SIG-M5 treated with dmso at 0.1 percent for 504 hours (cell line): ENCODE results near the gene NRXN3.

Experiments used
- DNase-seq: peaks from one replicate; lab custom pipeline; 2025; ENCODE audit not compliant: unreplicated experiment; lab: John Stamatoyannopoulos, UW

NRXN3 gene

GRCh38 chr14:79699206-79699605 is 1529.0 kb downstream of the NRXN3 start:
- no peak for DNase-seq

GRCh38 chr14:79701371-79701770 is 1531.2 kb downstream of the NRXN3 start:
- DNase-seq, result no peak

GRCh38 chr14:79702197-79702596 is 1532.0 kb downstream of the NRXN3 start:
- no peak for DNase-seq

GRCh38 chr14:79703209-79703608 is 1533.0 kb downstream of the NRXN3 start:
- DNase-seq, result no peak

GRCh38 chr14:79704041-79704807 is 1534.1 kb downstream of the NRXN3 start:
- no peak for DNase-seq

- no peak for DNase-seq
These were observed 1535.1 kb downstream of the NRXN3 start for GRCh38 chr14:79705126-79705894.

GRCh38 chr14:79706382-79706781 is 1536.2 kb downstream of the NRXN3 start:
- no peak for DNase-seq

GRCh38 chr14:79708426-79709388 is 1538.5 kb downstream of the NRXN3 start:
- no peak for DNase-seq

- no peak for DNase-seq
These were observed 1539.4 kb downstream of the NRXN3 start for GRCh38 chr14:79709573-79709972.

- no peak for DNase-seq
These were observed 1542.3 kb downstream of the NRXN3 start for GRCh38 chr14:79712302-79712950.

- DNase-seq, result no peak
These were observed 1551.4 kb downstream of the NRXN3 start for GRCh38 chr14:79721399-79722084.

- no peak for DNase-seq
These were observed 1555.0 kb downstream of the NRXN3 start for GRCh38 chr14:79724934-79725717.

GRCh38 chr14:79727900-79728299 is 1557.7 kb downstream of the NRXN3 start:
- no peak for DNase-seq

GRCh38 chr14:79728331-79728730 is 1558.2 kb downstream of the NRXN3 start:
- DNase-seq, result no peak

- no peak for DNase-seq
These were observed 1559.6 kb downstream of the NRXN3 start for GRCh38 chr14:79729731-79730130.

- no peak for DNase-seq
These were observed 1560.0 kb downstream of the NRXN3 start for GRCh38 chr14:79730196-79730595.

GRCh38 chr14:79730953-79731352 is 1560.8 kb downstream of the NRXN3 start:
- DNase-seq, result no peak

- DNase-seq, result no peak
These were observed 1562.9 kb downstream of the NRXN3 start for GRCh38 chr14:79732911-79733655.

GRCh38 chr14:79734151-79734550 is 1564.0 kb downstream of the NRXN3 start:
- no peak for DNase-seq
